ENCODE results near the gene RTN4RL1. TPM values are rescaled to one million over a fixed set of nuclear protein-coding genes. Genes with fewer than 3 reads are reported as not detected.

RTN4RL1 gene
- polyA plus RNA-seq, 1 donor from 2014 or later = 0.44 TPM

GRCh38 chr17:1943436-1943831, 81.7 kb downstream of the RTN4RL1 start:
- no peak overlapping the region for H3K27ac Mint-ChIP-seq
- H3K36me3 Mint-ChIP-seq = peaks cover 5% of the 10 kb centered on the region
- H3K27me3 Mint-ChIP-seq = no peaks in the 10 kb centered on the region
- H3K4me3 Mint-ChIP-seq = no peak overlapping the region
- H3K9me3 Mint-ChIP-seq = no peaks in the 10 kb centered on the region
- H3K4me1 Mint-ChIP-seq = no peaks in the 10 kb centered on the region

GRCh38 chr17:1942666-1943435, 82.3 kb downstream of the RTN4RL1 start:
- Mint-ChIP-seq H3K4me3 (no peak overlapping the region), H3K4me1 (no peaks in the 10 kb centered on the region), H3K27me3 (no peaks in the 10 kb centered on the region), H3K36me3 (peaks cover 5% of the 10 kb centered on the region), H3K27ac (no peak overlapping the region), H3K9me3 (no peaks in the 10 kb centered on the region)

- no peaks in the 10 kb centered on the region for H3K4me1 Mint-ChIP-seq
- H3K4me3 Mint-ChIP-seq = no peak overlapping the region
- H3K36me3 Mint-ChIP-seq = peaks cover 5% of the 10 kb centered on the region
- H3K27me3 Mint-ChIP-seq = no peaks in the 10 kb centered on the region
- H3K9me3 Mint-ChIP-seq = no peaks in the 10 kb centered on the region
- H3K27ac Mint-ChIP-seq = no peak overlapping the region
Measured at GRCh38 chr17:1942066-1942365, 83.1 kb downstream of the RTN4RL1 start.

- Mint-ChIP-seq H3K36me3 (peaks cover 2% of the 10 kb centered on the region), H3K9me3 (no peaks in the 10 kb centered on the region), H3K27me3 (no peaks in the 10 kb centered on the region), H3K27ac (no peak overlapping the region), H3K4me3 (no peak overlapping the region), H3K4me1 (no peaks in the 10 kb centered on the region)
Measured at GRCh38 chr17:1941272-1942065, 83.7 kb downstream of the RTN4RL1 start.

- H3K4me1 Mint-ChIP-seq = no peaks in the 10 kb centered on the region
- no peaks in the 10 kb centered on the region for H3K36me3 Mint-ChIP-seq
- H3K27ac Mint-ChIP-seq = no peak overlapping the region
- H3K9me3 Mint-ChIP-seq = no peaks in the 10 kb centered on the region
- H3K4me3 Mint-ChIP-seq = no peak overlapping the region
- no peaks in the 10 kb centered on the region for H3K27me3 Mint-ChIP-seq
Measured at GRCh38 chr17:1940810-1941185, 84.3 kb downstream of the RTN4RL1 start.

GRCh38 chr17:1939981-1940809, 84.9 kb downstream of the RTN4RL1 start:
- no peak overlapping the region for H3K4me3 Mint-ChIP-seq
- H3K4me1 Mint-ChIP-seq = no peaks in the 10 kb centered on the region
- H3K27me3 Mint-ChIP-seq = no peaks in the 10 kb centered on the region
- H3K36me3 Mint-ChIP-seq = no peaks in the 10 kb centered on the region
- H3K27ac Mint-ChIP-seq = no peak overlapping the region
- no peaks in the 10 kb centered on the region for H3K9me3 Mint-ChIP-seq

- Mint-ChIP-seq H3K27ac (no peak overlapping the region), H3K27me3 (peaks cover 2% of the 10 kb centered on the region), H3K4me1 (no peaks in the 10 kb centered on the region), H3K9me3 (no peaks in the 10 kb centered on the region), H3K4me3 (no peak overlapping the region), H3K36me3 (no peaks in the 10 kb centered on the region)
Measured at GRCh38 chr17:1937461-1937860, 87.7 kb downstream of the RTN4RL1 start.

- peaks cover 5% of the 10 kb centered on the region for H3K27me3 Mint-ChIP-seq
- no peaks in the 10 kb centered on the region for H3K9me3 Mint-ChIP-seq
- H3K36me3 Mint-ChIP-seq = no peaks in the 10 kb centered on the region
Measured at GRCh38 chr17:1936766-1937165, 88.4 kb downstream of the RTN4RL1 start.

GRCh38 chr17:1934901-1935300, 90.2 kb downstream of the RTN4RL1 start:
- Mint-ChIP-seq H3K9me3 (no peaks in the 10 kb centered on the region), H3K4me1 (no peaks in the 10 kb centered on the region), H3K27me3 (peaks cover 5% of the 10 kb centered on the region), H3K27ac (peak overlapping the region in 1 of 3 donors; percentile 50), H3K4me3 (no peak overlapping the region), H3K36me3 (no peaks in the 10 kb centered on the region)

More at GRCh38 chr17:1936766-1937165, 88.4 kb downstream of the RTN4RL1 start:
- H3K27ac Mint-ChIP-seq = no peak overlapping the region
- no peaks in the 10 kb centered on the region for H3K4me1 Mint-ChIP-seq
- H3K4me3 Mint-ChIP-seq = no peak overlapping the region

GRCh38 chr17:1933875-1934715, 91.0 kb downstream of the RTN4RL1 start:
- peak overlapping the region in 1 of 3 donors; percentile 50 for H3K27ac Mint-ChIP-seq
- H3K27me3 Mint-ChIP-seq = peaks cover 5% of the 10 kb centered on the region
- no peak overlapping the region for H3K4me3 Mint-ChIP-seq
- no peaks in the 10 kb centered on the region for H3K36me3 Mint-ChIP-seq
- no peaks in the 10 kb centered on the region for H3K4me1 Mint-ChIP-seq
- no peaks in the 10 kb centered on the region for H3K9me3 Mint-ChIP-seq

GRCh38 chr17:1931844-1932579, 93.1 kb downstream of the RTN4RL1 start:
- Mint-ChIP-seq H3K4me3 (peak overlapping the region in 1 of 4 donors; percentile 47), H3K4me1 (no peaks in the 10 kb centered on the region), H3K9me3 (no peaks in the 10 kb centered on the region), H3K27ac (no peak overlapping the region), H3K36me3 (no peaks in the 10 kb centered on the region), H3K27me3 (peaks cover 7% of the 10 kb centered on the region)

- H3K27ac Mint-ChIP-seq = no peak overlapping the region
- peaks cover 7% of the 10 kb centered on the region for H3K27me3 Mint-ChIP-seq
- H3K9me3 Mint-ChIP-seq = no peaks in the 10 kb centered on the region
- H3K36me3 Mint-ChIP-seq = no peaks in the 10 kb centered on the region
- no peak overlapping the region for H3K4me3 Mint-ChIP-seq
- H3K4me1 Mint-ChIP-seq = no peaks in the 10 kb centered on the region
Measured at GRCh38 chr17:1930337-1930645, 94.8 kb downstream of the RTN4RL1 start.

- peaks cover 7% of the 10 kb centered on the region for H3K27me3 Mint-ChIP-seq
- no peak overlapping the region for H3K27ac Mint-ChIP-seq
- no peak overlapping the region for H3K4me3 Mint-ChIP-seq
- H3K4me1 Mint-ChIP-seq = no peaks in the 10 kb centered on the region
- no peaks in the 10 kb centered on the region for H3K9me3 Mint-ChIP-seq
- H3K36me3 Mint-ChIP-seq = no peaks in the 10 kb centered on the region
Measured at GRCh38 chr17:1928976-1929375, 96.2 kb downstream of the RTN4RL1 start.

- Mint-ChIP-seq H3K4me1 (peaks cover 0 to 3% (median 2%) of the 10 kb centered on the region in 3 donors), H3K9me3 (no peaks in the 10 kb centered on the region), H3K36me3 (no peaks in the 10 kb centered on the region), H3K27me3 (peaks cover 1% of the 10 kb centered on the region), H3K27ac (no peak overlapping the region), H3K4me3 (no peak overlapping the region)
Measured at GRCh38 chr17:1920948-1921351, 104.2 kb downstream of the RTN4RL1 start.

Data from IgD-negative memory B cell (primary cell).